ENCODE measurements around the gene SLC41A3. TPM values are rescaled to one million over a fixed set of nuclear protein-coding genes. Genes with fewer than 3 reads are reported as not detected.
"Not testable (repeated sequence)": the region's sequence is repeated elsewhere in the genome, so short reads cannot be mapped to it uniquely, and the experiment has no call there.

Gene SLC41A3
- total RNA-seq, 1 donor from 2014 or later: 74.1 TPM

DNA sequence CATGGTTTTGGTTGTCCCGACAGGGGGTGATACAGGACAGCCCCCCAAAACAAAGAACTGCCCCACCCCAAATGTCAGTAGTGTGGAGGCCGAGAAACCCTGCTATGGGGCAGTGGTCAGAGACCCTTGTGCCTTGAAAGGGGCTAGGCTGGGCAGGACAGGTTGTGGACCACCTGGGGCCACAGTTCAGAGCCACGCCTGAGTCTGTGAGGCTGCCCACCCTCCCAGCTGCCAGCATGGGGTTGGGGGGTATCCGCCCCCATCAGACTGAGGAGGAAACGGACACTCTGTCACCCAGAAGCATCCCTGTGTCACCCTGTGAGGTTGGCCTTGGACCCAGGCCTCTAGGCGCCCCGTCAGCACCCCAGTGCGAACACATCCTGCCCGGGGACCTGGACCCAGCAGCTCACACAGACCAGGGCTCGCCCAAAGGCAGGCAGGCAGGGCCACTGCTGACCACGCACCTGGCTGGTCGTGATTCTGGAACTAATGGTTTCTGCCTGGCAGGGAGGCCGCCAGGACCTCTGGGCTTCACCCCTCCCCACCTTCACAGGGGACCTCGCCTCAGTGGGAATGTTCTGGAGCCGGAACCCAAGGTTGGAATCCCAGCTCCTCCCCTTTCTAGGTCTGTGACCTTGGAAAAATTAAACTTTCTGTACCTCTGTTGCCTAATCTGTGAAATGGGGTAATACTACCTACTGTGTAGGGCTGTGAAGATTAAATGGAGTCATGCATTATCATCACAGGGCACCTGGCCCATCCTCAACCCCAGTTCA lies 1.4 kb downstream of the SLC41A3 start:
- DNase-seq: no peak

GRCh38 chr3:126081618-126082361 lies 2.1 kb downstream of the SLC41A3 start:
- DNase-seq: no peak

GRCh38 chr3:126080970-126081369 lies 3.0 kb downstream of the SLC41A3 start:
- no peak for DNase-seq

DNA sequence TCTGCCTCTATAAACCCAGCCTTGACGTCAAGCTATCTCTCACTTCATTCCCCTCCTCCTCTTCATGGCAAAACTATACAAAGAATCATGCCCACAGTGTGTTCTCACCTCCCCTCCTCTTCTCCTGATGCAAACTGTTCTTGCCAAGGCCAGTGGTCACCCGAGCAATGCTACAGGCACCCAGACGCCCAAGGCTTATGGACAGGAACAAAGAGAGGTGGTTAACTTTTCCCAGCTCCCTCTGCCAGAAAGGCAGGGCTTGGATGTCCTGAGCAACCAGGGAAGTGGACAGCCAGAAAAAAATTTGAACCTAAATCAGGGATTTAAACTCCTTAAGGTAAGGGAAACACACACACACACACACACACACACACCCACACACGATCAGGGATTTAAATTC lies 5.1 kb downstream of the SLC41A3 start:
- no peak for DNase-seq

GRCh38 chr3:126077754-126078153 lies 6.2 kb downstream of the SLC41A3 start:
- no peak for DNase-seq

GRCh38 chr3:126076140-126076539 lies 7.8 kb downstream of the SLC41A3 start:
- no peak for DNase-seq

DNA sequence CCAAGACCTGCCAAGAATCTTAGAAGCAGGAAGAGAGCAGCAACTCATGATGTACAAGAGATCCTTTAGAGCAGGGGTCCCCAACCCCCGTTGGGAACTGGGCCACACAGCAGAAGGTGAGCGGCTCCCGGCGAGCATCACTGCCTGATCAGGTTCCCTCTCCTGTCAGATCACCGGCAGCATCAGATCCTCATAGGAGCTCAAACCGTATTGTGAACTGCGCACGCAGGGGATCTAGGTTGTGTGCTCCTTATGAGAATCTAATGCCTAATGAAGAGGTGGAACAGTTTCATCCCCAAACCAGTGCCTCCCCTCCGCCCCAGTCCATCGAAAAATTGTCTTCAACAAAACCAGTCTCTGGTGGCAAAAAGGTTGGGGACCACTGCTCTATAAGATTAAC lies 13.8 kb downstream of the SLC41A3 start:
- DNase-seq: no peak

DNA sequence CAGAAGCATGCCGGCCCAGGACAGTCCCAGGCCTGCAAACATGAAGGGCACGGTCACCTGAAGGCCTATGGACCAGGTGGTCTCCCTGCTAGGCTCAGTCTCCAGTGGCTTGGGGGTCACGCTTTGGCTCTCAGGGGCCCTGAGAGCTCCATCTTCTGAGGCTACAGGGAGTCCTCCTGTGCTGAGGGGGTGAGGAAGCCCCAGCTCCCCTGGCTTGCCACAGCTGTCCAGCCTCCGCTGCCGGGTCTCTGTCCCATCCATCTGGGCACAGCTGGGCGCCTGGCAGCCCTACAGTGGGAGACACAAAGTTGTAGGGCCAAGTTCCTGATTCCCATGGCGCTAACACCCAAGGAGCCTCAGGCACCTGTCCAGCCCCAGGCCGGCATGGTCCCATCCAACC lies 16.0 kb downstream of the SLC41A3 start:
- no peak for DNase-seq

DNA sequence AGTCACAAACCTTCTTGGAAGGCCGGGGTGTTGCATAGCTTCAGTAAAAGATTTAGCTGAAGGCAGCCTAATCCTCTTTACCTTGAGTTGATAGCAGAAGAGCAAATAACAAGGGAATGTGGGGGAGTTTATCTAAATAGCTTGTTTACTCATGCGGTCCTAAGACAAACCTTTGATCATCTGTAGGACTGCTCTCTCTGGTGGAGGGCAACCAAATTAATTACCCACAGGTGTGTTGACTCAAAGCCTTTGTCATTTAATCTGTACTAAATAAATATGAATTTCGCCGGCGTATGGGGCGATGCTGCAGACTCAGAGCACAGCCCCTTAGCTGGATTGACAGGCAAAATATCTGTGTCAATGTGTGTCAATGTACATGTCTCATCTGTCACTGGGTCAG lies 17.2 kb downstream of the SLC41A3 start:
- not testable (repeated sequence) for DNase-seq

- DNase-seq: no peak
Measured at GRCh38 chr3:126065876-126066275, 18.0 kb downstream of the SLC41A3 start.

DNA sequence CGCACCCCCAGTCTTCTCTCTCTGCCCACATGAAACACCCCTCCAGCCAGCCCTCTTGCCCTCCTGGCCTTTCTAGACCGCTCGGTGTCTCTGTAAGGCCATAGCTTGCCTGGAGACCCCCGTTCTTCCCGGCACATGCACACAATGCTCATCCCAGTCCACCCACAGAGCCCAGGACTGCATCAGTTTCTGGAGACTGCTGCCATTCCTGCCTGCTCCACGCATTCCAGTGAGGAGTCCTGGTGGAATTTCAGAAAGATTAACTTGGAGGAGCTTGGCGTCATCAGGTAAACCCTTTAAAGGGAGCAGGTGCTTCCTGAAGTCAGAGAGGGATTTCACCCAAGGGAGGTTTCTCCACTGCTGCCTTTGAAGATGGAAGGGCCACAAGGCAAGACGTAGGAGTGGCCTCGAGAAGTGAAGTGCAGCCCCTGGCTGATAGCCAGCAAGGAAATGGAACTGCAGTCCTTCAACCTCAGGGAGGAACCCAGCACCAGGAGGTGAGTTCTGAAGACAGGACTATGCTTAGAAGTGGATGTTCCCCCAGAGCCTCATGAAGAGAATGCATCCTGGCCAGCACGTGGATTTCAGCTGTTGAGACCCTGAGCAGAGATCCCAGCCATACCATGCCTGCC lies 19.2 kb downstream of the SLC41A3 start:
- no peak for DNase-seq

DNA sequence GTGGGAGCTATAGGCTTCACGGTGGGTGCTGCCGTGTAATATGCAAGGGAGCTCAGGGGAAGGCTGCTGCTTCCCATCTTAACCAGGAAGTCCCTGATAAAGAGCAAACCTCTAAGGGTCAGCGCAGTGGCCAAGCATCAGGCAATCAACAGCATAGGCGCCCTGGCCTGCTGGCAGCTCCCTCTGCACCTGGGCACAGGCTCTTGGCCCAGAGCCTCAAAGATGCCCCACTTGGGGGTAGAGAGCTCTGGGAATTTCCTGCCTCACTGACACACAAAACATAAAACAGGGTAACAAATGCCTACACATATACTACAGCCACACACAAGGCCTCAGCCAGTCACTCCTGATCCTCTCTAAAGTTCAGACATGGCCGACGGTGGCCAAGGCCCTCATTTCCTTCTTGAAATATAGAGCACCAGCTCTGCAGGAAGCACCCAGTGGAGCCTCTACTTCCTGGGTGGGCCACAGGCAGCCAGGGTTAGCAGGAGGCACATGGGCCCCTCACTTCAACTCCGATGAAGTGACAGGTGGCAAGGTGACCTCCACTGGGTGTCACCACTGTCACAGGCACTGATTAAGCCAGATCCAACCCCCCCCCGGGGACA lies 20.5 kb downstream of the SLC41A3 start:
- no peak for DNase-seq

DNA sequence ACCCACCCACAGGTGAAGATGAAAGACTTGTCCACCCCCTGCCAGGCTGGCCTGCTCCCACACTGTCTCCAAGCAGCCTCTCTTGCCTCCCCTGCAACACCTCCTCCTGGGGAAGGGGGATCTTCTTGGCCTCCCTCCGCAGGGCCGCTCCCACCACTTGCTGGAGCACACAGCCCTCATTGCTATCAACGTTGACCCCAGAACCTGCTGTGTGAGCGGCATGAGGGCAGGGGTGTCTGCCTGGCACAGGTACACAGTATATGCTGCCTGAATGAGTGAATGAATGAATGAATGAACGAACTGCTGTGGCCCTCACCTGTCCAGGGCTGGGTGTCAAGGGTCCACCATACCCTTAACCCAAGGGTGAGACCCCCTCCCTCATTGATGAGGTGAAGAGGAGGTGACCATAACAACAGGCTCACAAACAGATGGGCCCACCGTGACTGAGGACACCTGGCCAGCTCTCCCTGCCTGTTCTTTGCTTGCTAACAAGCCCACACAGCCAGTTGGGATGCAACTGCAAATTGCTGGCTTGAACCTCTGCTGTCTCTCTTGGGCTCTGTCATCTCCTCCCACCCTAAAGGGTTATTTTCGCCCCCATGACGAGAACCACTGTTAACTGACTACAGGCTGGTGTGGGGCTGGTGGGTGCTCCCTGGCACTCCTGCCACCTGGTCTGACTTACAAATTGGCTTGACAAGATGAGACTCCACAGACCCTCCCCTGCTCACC lies 22.5 kb downstream of the SLC41A3 start:
- DNase-seq: no peak

DNA sequence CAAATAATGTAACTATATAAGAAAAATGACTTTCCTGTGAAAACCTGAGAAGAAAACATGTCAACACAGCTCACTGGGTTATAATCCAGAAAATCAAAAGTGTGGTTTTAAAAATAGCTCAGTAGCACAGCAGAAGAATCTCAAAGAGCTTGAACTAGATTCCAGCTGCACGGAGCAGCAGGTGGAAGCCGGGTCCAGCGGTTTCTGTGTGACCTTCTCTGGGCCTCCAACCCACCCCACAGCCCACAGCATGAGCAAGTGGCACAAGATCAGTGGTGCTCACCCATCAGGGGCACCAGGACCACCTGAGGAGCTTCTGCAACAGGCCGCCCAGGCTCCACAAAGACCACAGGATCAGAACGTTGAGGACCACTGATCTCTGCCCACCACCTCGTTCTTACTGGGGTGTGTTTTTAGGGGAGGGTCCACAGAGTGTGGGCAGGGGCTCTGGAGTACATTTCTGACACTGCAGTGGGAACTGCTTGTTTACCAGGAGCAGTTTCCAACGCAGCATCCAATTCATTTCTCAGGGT lies 23.2 kb downstream of the SLC41A3 start:
- DNase-seq: no peak

DNA sequence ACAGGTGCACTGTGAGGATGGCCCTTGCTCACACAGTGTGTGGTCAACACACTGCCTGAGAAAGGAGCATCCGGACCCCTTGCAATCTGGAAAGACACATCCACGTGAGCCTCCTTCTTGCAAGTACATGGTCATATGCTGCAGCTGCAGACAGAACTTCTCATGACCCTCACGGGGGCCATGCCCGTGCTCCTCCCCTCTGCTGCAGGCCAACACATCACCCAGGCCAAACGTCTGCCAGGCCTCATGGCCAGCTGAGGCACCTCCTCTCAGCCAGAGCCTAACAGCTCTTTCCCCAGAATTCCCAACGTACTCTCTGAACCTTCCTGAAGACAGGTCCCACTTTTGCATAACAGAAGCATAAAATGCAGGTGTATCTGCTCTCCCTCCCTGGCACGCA lies 25.3 kb downstream of the SLC41A3 start:
- no peak for DNase-seq

DNA sequence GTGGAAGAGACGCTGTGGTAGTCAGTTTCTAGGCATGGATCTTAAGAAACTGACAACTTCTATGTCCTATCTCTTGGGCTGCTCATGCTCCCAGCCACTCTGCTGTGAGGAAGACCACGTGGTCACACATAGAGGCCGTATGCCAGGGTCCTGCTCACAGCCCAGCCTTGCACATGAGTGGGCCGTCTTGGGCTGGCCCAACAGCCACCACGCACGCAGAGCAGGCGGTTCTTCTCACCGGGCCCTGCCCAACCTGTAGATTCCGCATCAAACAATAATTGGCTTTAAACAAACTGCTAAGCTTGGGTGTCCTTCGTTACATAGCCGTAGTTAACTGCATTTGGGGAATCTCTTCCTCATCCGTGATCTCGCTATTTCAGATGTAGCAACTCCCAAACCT lies 26.0 kb downstream of the SLC41A3 start:
- DNase-seq: no peak

GRCh38 chr3:126057501-126057819 lies 26.5 kb downstream of the SLC41A3 start:
- DNase-seq: no peak

GRCh38 chr3:126056681-126057500 lies 27.0 kb downstream of the SLC41A3 start:
- peak; percentile 21 for DNase-seq

GRCh38 chr3:126056088-126056487 lies 27.8 kb downstream of the SLC41A3 start:
- DNase-seq: no peak

DNA sequence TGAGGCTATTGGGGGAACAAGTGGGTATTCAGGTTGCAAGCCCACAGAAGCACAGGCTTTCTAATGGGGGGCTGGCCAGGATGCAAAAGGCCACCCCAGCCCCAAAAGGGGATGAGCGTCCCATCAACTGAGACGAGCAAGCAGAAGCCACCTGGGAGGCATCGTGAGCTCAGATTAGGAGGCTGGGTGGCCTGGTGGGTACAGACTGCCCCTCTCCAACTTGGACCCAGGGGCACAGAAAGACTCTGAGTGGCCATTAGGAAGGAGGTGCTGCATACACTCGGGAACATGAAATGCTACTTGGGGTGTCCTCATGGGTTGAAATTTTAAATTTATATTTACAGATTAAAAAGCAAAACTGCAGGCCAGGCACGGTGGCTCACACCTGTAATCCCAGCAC lies 29.1 kb downstream of the SLC41A3 start:
- DNase-seq: no peak

DNA sequence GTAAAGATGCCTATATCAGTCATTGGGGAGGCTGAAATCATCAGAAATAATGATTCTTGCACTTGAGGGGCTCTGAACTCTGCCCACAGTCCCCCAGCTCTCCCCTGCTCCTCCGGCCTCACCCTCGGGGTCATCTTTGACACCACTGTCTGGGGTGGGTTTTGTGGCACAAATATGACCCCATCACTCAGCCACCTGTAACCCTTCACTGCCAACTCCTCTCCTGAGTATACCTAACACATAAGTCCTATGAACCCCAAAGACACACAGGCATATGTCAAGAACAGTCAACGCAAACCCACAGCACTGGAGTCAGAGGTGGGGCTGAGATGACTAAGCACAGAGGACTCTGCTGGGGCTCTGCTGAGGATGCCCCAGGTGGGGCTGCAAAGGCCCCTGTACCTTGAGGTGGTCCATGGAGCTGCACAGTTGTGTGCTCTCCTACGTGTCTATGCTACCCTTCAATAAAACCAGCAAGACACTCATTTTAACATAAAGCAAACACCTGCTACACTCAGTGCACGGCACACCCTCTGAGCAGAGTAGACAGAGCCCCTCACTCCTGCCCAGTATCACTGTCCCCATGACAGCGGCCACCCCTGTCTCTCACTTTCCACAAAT lies 29.9 kb downstream of the SLC41A3 start:
- no peak for DNase-seq
